Liver (tissue), 3 donors: Measurements from ENCODE around the gene CPA5.

Experiments used
- CTCF ChIP-seq: fragments of 150-350 bp; IDR thresholded peaks from 2 replicates; pipeline ENCODE4 v1.5.1; 2017; ENCODE audit warnings: improper control_type of control experiment, low read depth, low read length; ENCODE audit not compliant: missing input control
- EGR1 ChIP-seq, 2 donors: IDR thresholded peaks; 2 replicates each; pipeline ENCODE4 v1.6.1; 2016 to 2018; ENCODE audit warnings: antibody characterized with exemption in 2 of 2, low read depth in 2 of 2
- FOXA1 ChIP-seq: IDR thresholded peaks from 2 replicates; pipeline ENCODE4 v1.6.1; 2016; ENCODE audit warnings: antibody characterized with exemption
- GABPA ChIP-seq, 2 donors: IDR thresholded peaks in 1 of 2; conservative IDR thresholded peaks in 1 of 2; 2 replicates each; pipeline ENCODE4 v1.6.1; 2016; ENCODE audit warnings: antibody characterized with exemption in 2 of 2, mild to moderate bottlenecking in 1 of 2, moderate library complexity in 1 of 2
- HNF4A ChIP-seq, 2 donors: conservative IDR thresholded peaks; 2 replicates each; pipeline ENCODE4 v1.6.1; 2016; ENCODE audit warnings: antibody characterized with exemption in 2 of 2, mild to moderate bottlenecking in 2 of 2
- HNF4G ChIP-seq: IDR thresholded peaks from 2 replicates; pipeline ENCODE4 v1.6.1; 2016; ENCODE audit warnings: antibody characterized with exemption
- MAX ChIP-seq: IDR thresholded peaks from 2 replicates; pipeline ENCODE4 v1.6.1; 2016; ENCODE audit warnings: antibody characterized with exemption
- NR2F2 ChIP-seq: IDR thresholded peaks from 2 replicates; pipeline ENCODE4 v1.6.1; 2016; ENCODE audit warnings: antibody characterized with exemption
- REST ChIP-seq: IDR thresholded peaks from 2 replicates; pipeline ENCODE4 v1.6.1; 2016; ENCODE audit warnings: antibody characterized with exemption, mild to moderate bottlenecking
- RXRA ChIP-seq, 2 donors: IDR thresholded peaks; 2 replicates each; pipeline ENCODE4 v1.6.1; 2017 to 2018; ENCODE audit warnings: antibody characterized with exemption in 2 of 2, mild to moderate bottlenecking in 1 of 2
- TAF1 ChIP-seq: conservative IDR thresholded peaks from 2 replicates; pipeline ENCODE4 v1.6.1; 2016; ENCODE audit warnings: antibody characterized with exemption, mild to moderate bottlenecking
- YY1 ChIP-seq: IDR thresholded peaks from 2 replicates; pipeline ENCODE4 v1.6.1; 2016; ENCODE audit warnings: antibody characterized with exemption, mild to moderate bottlenecking
- ZBTB33 ChIP-seq: IDR thresholded peaks from 2 replicates; pipeline ENCODE4 v1.6.1; 2016; ENCODE audit warnings: antibody characterized with exemption
- donor health status: healthy.
- donor health status: healthy.

- no peak for TF ChIP-seq GABPA (IDR thresholded peaks at IDR 0.05 in 1 of 2, conservative IDR thresholded peaks at IDR 0.05 in 1 of 2)
- no peak for TF ChIP-seq CTCF
- TF ChIP-seq MAX: no peak
- TF ChIP-seq NR2F2: no peak
- no peak for TF ChIP-seq FOXA1
- TF ChIP-seq TAF1: no peak
- no peak for TF ChIP-seq YY1
- TF ChIP-seq ZBTB33: no peak
- TF ChIP-seq REST: no peak
- TF ChIP-seq RXRA (IDR thresholded peaks at IDR 0.05): no peak
- no peak for TF ChIP-seq HNF4G
- no peak for TF ChIP-seq EGR1 (IDR thresholded peaks at IDR 0.05; ENCODE audit: low read depth in 2 of 2)
- TF ChIP-seq HNF4A (conservative IDR thresholded peaks at IDR 0.05): no peak
These were observed 55.5 kb downstream of the CPA5 start for GRCh38 chr7:130400120-130400572.
